Measurements from ENCODE around the gene AKAP10.
"Not testable (repeated sequence)": the region's sequence is repeated elsewhere in the genome, so short reads cannot be mapped to it uniquely, and the experiment has no call there.

AKAP10 gene

DNA sequence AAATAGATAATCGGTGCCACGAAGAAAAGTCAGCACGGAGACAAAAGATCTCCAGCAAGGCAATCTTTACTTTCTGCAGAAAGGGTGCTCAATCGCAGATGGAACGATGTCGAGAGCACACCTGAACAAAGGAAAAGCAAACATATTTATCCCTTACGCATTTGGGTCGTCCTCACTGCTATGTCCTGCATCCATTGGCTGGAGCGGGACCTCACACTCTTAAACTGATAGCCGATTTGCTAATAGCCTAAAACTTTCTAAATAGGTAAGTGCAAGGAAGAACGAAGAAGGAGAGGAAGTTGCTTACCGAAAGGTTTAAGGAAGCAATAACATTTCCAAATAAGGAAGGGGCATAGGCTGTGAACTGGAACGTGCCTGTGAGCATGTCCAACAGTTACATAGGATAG is 1.2 kb upstream of the AKAP10 start:
- DNase-seq (ENCODE audit: low read depth), result no peak

DNA sequence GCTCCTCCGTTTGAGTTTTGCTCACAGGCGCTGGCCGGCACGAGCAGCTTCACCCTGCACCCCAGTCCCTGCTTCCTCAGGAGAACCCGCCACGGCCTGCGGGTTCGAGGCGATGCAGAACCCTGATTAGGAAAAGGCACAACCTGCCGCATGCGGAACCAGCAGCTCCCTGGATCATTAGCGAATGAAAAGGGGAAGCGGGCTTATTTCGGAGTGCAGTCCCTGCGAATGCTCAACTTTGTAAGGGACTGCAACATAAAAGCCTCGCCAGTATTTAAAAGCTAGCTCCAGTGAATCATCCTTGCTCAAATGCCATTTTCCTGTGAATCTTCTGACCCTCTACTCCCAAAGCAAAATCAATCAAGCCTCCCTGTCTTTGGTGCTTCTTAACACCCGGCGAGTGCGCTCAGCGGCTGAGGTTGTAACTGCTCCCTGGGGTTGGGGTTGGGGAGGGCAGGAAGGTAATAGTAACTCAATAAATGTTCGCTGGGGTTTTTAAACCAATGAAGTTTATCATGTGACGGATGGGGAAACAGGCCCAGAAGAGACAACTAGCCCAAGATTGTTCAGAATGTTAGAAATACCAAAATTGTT is 678 bp upstream of the AKAP10 start:
- no peak for DNase-seq (ENCODE audit: low read depth)

DNA sequence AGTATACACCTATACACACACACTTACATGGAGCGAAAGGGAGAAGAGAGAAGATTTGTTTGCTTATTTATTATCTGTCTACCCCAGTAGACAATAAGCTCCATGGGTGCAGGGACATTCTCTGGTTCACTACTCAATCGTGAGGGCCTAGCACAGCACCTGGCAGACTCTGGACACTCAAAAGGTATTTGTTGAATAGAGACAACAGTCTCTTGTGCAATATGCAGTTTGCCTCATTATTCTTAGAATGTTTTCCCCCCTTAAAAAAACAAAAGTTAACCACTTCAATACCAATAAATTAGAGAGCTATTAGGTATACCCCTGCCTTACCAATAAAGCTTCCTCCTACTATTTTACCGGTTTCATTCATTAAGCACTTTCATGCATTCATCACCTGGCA is 2.0 kb downstream of the AKAP10 start:
- DNase-seq (ENCODE audit: low read depth), result no peak

DNA sequence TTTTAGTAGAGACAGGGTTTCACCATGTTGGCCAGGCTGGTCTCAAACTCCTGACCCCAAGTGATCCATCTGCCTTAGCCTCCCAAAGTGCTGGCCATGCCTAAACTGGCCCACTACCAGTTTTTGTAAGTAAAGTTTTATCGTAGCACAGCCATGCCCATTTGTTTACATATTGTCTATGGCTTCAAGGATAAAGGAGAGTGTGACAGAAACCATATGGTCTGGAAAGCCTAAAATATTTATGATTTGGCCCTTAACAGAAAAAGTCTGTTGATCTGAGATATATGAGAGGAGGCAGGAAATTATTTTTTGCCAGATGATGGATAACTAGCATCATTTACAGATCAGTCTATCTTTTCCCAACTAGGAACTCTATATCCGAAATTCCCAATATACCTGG is 4.5 kb downstream of the AKAP10 start:
- no peak for DNase-seq (ENCODE audit: low read depth)

DNA sequence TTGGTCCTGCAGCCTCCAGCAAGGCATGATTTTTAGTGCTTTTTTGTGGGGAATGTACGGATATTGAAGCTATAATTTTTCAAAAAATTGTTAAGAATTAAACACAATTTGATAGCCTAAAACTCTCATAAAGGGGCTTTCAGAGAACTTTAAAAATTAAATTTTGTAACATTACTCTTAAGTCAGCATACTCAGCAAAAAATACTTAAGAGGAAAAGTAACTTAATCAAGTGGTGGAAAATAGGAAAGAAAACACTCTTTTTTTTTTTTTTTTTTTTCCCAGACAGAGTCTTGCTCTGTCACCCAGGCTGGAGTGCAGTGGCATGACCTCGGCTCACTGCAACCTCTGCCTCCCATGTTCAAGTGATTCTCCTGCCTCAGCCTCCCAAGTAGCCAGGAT is 14.7 kb downstream of the AKAP10 start:
- DNase-seq (ENCODE audit: low read depth), result not testable (repeated sequence)

DNA sequence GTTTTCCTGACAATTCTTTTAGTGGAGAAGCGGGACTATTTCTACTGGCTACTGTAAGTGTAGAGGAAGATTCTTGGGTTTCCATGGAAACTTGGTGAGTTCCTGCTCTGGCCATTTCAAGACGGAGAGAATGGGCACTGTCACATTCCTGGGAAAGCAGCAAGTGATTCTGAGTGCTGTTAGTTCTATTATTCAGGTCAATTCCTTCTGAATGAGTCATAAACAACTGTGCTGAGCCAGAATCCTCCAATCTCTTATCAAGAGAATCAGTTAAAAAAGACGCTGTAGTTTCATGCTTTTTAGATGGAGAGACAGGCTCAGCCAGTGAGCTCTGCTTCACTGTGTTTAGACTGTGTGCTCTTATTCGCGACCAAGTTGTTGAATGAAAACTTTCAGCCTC is 19.6 kb downstream of the AKAP10 start:
- no peak for DNase-seq (ENCODE audit: low read depth)

DNA sequence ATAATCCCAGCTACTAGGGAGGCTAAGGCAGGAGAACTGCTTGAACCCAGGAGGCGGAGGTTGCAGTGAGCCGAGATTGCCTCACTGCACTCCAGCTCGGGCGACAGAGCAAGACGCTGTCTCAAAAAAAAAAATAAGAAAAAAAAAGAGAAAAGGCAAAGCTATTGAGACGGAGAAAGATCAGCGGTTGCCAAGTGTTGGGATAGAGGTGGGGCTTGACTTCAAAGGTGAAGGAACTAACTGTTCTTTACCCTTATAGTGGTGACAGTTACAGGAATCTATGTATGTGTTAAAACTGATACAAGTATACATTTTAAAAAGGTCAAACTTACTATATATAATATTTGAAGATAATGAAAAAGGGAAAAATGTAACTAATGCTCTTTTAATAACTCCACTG is 22.5 kb downstream of the AKAP10 start:
- no peak for DNase-seq (ENCODE audit: low read depth)

DNA sequence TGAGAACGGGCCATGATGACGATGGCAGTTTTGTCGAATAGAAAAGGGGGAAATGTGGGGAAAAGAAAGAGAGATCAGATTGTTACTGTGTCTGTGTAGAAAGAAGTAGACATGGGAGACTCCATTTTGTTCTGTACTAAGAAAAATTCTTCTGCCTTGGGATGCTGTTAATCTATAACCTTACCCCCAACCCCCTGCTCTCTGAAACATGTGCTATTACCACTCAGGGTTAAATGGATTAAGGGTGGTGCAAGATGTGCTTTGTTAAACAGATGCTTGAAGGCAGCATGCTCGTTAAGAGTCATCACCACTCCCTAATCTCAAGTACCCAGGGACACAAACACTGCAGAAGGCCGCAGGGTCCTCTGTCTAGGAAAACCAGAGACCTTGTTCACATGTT is 26.2 kb downstream of the AKAP10 start:
- DNase-seq (ENCODE audit: low read depth), result not testable (repeated sequence)

DNA sequence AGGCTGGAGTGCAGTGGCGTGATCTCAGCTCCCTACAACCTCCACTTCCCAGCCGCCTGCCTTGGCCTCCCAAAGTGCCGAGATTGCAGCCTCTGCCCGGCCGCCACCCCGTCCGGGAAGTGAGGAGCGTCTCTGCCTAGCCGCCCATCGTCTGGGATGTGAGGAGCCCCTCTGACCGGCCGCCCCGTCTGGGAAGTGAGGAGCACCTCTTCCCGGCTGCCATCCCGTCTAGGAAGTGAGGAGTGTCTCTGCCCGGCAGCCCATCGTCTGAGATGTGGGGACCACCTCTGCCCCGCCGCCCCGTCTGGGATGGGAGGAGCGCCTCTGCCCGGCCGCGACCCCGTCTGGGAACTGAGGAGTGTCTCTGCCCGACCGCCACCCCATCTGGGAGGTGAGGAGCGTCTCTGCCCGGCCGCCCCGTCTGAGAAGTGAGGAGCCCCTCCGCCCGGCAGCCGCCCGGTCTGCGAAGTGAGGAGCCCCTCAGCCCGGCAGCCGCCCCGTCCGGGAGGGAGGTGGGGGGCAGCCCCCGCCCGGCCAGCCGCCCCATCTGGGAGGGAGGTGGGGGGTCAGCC is 26.9 kb downstream of the AKAP10 start:
- DNase-seq (ENCODE audit: low read depth), result not testable (repeated sequence)

DNA sequence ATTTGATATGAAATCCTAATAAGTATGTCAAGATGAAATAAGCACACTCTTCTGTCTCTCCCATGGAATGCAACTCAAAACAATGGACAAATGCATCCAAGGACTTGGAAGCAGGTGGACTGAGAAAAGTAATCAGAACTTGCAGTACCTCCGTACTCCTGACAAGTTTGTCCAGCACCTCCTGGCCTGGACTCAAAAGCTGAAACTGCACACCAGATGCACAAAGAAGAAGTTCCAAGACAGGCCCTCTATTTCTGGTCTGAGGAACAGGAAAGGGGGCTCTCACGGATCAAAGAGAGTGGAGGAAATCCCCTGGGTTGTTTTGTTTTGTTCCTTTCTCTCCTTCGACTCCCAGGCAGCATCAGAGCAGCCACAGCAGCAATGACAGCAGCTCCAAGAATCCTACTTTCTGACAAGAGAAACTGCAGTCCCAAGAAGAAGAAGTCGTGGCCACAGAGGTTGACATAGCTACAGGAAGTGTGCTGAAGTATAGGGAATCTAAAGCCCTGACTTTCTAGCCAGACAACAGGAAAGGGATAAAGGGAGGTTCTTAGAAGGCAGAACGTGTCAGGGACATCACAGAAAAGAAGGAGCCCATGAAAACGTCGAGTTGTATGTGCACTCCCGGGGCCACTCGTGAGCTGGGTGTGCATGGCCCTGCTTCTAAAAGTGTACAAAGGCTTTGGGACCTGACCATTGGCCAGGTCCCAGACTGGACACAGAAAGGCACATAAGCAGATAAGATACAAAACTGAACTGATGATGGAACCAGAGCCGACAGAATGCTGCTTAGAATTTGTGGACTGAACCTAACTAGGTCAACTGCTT is 29.3 kb downstream of the AKAP10 start:
- DNase-seq (ENCODE audit: low read depth), result no peak

DNA sequence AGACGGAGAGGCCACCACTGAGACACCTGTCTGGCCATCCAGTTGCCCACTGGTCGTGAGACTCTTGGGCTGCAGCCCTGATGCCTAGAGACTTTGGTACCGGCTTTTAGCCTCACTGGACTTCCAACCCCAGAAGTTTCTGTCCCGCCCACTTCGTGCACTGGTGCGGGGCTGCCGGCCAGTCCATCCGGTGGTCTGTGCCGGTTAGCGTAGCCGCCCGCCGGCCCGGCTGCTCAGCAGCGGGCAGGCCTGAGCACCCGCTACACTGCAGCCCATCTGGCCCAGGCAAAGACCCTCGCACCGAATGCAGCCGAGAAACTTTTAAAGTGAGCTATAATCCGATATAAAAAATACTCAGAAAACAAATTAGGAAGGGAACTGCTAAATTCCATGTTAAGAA is 30.7 kb downstream of the AKAP10 start:
- no peak for DNase-seq (ENCODE audit: low read depth)

DNA sequence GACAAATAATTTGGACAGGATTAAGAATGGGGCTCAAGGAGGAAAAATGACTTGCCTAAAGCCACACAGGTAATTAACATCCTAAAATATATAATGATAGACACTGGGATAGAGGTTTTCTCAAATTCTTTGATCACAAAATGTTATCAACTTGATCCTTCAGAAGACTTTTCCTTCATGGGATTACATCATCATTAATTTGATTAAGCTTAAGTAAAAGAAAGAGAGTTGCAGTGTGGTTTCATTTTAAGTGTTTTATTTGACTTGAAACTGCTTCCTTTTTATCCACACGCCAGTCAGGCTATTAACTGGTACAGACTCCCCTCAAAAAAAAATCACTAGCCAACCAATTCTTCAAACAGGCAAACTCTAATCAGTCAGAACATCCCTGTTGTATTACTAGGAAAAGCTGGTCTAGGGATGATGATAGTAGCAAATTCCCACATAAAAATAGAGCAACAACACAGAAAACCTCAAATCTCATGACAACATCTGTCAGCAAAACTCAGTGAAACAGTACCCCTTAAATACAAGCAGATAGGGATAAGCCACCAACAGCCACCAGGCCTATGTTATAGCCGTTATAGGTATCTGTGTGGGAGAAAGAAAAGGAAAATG is 32.5 kb downstream of the AKAP10 start:
- no peak for DNase-seq (ENCODE audit: low read depth)

DNA sequence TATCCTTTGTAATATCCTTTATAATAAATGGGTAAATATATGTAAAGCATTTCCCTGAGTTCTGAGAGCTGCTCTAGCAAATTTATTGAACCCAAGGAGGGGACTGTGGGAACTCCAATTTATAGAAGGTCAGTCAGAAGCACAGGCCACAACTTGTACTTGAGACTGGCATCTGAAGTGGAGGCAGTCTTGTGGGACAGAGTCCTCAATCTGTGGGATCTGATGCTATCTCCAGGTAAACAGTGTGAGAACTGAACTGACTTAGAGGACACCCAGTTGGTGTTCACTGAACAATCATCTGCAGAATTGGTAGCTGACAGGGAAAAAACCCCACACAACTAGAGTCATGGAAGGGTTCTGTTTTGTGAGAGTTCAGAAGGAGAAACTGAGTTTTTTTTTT is 34.0 kb downstream of the AKAP10 start:
- DNase-seq (ENCODE audit: low read depth), result no peak

DNA sequence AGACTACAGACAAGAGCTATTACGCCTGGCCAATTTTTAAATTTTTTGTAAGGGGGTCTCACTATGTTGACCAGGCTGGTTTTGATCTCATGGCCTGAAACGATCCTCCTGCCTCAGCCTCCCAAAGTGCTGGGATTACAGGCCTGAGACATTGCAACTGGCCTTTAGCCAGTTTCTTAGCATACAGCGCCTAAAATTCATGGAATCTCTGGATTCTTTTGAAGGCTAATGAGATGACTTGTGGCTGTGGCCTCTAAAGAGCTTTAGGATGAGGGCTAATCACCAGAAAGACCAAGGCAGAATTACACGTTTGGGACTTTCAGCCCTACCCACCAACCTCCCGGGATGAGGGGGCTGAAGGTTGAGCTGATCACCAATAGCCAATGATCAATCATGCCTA is 34.6 kb downstream of the AKAP10 start:
- DNase-seq (ENCODE audit: low read depth), result no peak

DNA sequence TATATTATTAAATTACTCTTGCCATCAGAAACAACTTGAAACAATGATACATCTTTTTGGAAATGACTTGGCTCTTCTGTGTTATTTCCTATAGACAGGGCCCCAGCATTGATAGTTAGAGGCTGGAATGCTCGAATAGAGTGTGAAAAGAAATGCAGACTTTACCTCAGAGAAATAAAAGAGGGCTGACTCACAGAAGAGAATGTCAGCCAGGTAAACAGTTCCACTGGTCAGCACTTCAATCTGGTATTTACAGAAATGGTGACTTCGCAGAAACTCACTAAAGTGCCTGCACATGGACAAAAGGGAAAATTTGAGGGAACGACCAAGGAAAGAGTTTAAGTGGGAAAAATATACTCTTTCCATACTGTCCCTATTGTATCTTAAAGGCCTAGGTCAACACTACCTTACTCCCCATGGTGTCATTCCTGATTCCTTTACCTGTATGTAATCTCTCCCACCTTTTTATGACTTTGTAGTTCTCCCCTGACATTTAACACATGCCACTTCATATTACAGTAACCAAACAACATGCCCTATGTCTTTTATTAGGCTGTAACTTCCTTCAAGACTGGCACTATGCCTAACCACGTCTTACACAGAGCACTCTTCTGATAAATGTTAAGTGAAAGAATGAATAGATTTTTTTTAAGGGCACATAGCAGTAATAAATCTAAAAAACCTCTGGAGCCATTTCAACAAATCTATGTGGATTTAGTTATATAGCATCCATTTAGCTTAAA is 36.7 kb downstream of the AKAP10 start:
- DNase-seq (ENCODE audit: low read depth), result no peak

DNA sequence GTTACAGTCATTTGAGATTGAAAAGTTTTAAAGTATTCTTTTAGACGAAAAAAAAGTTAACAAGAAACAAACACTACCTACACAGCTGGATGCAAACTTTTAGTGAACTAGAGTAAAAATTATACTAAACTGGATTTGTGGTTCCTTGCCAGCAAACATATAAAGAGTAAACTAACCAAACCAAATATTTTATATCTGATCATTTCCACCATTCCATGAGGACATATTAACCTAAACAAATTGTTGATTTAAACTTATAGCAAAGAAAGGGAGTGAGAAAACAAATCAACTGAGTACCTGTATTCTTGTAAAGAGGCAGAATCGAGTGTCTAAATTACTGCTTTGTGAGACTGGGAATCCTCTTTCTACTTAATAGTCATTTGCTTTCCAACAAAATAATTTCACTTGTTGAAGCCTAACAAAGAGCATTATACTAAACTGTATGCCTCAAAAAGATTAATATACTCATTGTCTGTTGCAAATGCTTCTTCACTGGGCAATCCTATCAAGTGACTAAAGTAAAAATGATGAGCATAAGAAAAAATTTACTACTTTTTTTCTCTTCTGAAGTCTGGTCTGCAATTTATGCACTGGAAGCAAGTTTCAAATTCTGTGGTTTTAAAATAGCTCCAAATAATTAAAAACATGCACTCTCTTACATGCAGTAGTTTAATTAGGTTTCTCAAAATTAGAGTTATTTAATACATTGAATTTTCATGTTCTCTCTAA is 37.5 kb downstream of the AKAP10 start:
- DNase-seq (ENCODE audit: low read depth), result no peak

DNA sequence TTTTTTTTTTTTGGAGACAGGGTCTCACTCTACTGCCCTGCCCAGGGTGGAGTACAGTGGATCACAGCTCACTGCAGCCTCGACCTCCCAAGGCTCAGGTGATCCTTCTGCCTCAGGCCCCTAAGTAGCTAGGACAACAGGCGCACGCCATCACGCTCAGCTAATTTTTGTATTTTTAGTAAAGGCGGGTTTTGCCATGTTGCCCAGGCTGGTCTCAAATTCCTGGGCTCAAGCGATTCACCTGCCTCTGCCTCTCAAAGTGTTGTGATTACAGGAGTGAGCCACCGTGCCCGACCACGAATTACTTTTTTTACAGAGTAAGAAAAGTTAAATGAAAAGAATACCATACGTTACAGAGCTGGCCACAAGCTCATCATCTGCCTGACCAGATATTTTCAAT is 38.9 kb downstream of the AKAP10 start:
- no peak for DNase-seq (ENCODE audit: low read depth)

DNA sequence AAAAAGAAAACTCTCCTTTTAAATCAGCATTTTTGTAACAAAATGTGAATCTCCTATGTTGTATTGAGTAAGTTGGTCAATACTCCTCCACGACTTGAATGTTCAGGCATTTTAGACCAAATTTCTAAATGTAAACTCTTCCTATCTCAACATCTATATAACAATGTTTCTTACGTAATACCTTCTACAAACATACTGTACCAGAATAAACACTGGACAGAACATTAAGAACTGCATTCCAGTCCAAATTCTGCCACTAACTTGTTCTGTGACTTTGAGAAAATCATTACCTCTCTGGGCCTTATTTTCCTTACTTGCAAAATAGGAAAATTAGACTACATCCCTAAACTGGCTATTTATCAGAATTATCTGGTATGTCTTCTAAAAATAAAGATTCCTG is 40.1 kb downstream of the AKAP10 start:
- no peak for DNase-seq (ENCODE audit: low read depth)

DNA sequence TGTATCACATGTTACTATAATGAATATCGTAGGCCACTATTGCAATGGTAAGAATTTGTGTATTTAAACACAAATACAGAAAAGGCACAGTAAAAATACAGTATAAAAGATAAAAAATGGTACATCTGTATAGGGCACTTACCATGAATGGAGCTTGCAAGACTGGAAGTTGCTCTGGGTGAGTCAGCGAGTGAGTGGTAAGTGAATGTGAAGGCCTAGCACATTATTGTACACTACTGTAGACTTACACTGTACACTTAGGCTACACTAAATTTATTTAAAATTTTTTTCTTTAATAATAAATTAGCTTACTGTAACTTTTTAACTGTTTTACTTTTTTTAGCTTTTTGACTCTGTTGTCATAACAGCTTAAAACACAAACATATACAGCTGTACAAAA is 42.5 kb downstream of the AKAP10 start:
- no peak for DNase-seq (ENCODE audit: low read depth)

DNA sequence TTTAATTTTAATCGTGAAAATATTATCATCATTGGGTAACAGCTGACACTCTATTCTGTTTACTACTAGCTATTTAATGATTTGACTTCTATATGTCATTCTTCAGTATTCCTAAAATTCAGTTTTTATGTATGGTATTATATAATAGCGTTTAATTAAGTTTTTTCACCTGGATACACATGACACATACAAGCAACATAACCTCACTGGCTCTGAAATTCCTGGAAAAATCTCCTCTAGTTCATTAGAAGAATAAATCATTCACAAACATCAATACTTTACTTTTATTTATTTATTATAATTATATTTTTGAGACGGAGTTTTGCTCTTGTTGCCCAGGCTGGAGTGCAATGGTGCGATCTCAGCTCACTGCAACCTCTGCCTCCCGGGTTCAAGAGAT is 44.0 kb downstream of the AKAP10 start:
- DNase-seq (ENCODE audit: low read depth), result no peak

DNA sequence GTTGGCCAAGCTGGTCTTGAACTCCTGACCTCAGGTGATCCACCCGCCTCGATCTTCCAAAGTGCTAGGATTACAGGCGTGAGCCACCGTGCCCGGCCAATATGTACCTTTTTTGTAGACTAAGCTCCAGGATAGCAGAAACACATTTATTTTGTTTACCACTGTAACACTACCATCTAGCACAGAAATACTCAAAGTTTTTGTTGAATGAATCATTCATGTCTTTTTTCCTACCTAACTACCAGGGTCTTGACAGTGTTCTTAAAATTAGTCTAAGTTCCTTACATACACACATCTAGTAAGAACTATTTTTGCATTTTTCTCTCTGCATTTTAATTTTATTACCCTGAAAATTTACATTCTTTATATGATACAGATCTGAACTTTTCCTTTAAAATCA is 44.4 kb downstream of the AKAP10 start:
- DNase-seq (ENCODE audit: low read depth), result no peak

DNA sequence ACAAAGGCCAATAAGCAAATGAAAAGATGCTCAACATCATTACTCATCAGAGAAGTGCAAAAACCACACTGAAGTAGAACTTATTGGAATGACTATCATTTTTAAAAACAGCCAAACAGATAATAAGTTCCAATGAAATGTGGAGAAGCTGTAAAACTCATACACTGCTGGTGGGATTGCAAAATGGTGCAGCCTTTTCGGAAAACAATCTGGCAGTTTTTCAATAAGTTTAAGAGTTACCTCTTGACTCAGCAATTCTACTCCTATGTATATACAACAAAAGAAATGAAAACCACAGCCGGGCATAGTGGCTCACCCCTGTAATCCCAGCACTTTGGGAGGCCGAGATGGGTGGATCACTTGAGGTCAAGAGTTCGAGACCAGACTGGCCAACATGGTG is 49.3 kb downstream of the AKAP10 start:
- no peak for DNase-seq (ENCODE audit: low read depth)

Measured in T-helper 22 cell (primary cell).